Common myeloid progenitor, CD34-positive (primary cell): ENCODE measurements around the gene PRSS33.

Experiments
- CTCF ChIA-PET: fragments of 350-600 bp; sonication (Branson Sonifier 250); formaldehyde crosslinking; loops from one replicate; lab custom pipeline; 2021; ENCODE audit warnings: antibody characterized with exemption; lab: Charles Lee
- POLR2A ChIA-PET: fragments of 350-600 bp; sonication (Branson Sonifier 250); formaldehyde crosslinking; loops from one replicate; lab custom pipeline; 2021; ENCODE audit warnings: antibody characterized with exemption; lab: Charles Lee
- DNase-seq, 3 donors: peaks; one replicate each; pipeline versions ENCODE4 v3.0.0 to v3.0.0-alpha.2; 2013
- H3K27ac ChIP-seq, 2 experiments: 1 replicate in 1 of 2; 2 replicates in 1 of 2; pipeline ENCODE4 v1.7.0; 2013; ENCODE audit warnings: inconsistent platforms in 2 of 2, low read length in 2 of 2, mild to moderate bottlenecking in 2 of 2, low read depth in 1 of 2, moderate library complexity in 1 of 2; ENCODE audit not compliant: severe bottlenecking in 2 of 2, insufficient read depth in 1 of 2, poor library complexity in 1 of 2
- H3K27me3 ChIP-seq, 5 experiments: replicated peaks in 2 of 5; 1 replicate in 3 of 5; 2 replicates in 2 of 5; pipeline versions ENCODE4 v1.6.1 to v1.7.0; 2013; ENCODE audit warnings: low read length in 4 of 5, mild to moderate bottlenecking in 2 of 5, moderate library complexity in 2 of 5, inconsistent platforms in 1 of 5; ENCODE audit not compliant: insufficient read depth in 5 of 5, control insufficient read depth in 4 of 5
- H3K36me3 ChIP-seq, 4 experiments: 1 replicate in 2 of 4; 2 replicates in 2 of 4; pipeline versions ENCODE4 v1.6.1 to v1.7.0; 2013; ENCODE audit warnings: low read length in 3 of 4, control low read depth in 1 of 4, mild to moderate bottlenecking in 1 of 4; ENCODE audit not compliant: control insufficient read depth in 4 of 4, insufficient read depth in 4 of 4
- H3K4me1 ChIP-seq, 4 experiments: 1 replicate in 3 of 4; 2 replicates in 1 of 4; pipeline versions ENCODE4 v1.6.1 to v1.7.1; 2013; ENCODE audit warnings: low read length in 3 of 4, mild to moderate bottlenecking in 3 of 4, control low read depth in 1 of 4, inconsistent platforms in 1 of 4, moderate library complexity in 1 of 4; ENCODE audit not compliant: control insufficient read depth in 4 of 4, insufficient read depth in 4 of 4; ENCODE audit errors: control extremely low read depth in 1 of 4
- H3K4me3 ChIP-seq, 7 experiments: 1 replicate in 4 of 7; 2 replicates in 3 of 7; pipeline versions ENCODE4 v1.5.1 to v1.7.0; 2013; ENCODE audit warnings: mild to moderate bottlenecking in 7 of 7, low read length in 6 of 7, moderate library complexity in 6 of 7, inconsistent platforms in 2 of 7, low read depth in 2 of 7, control low read depth in 1 of 7; ENCODE audit not compliant: insufficient read depth in 4 of 7, control insufficient read depth in 1 of 7; ENCODE audit errors: extremely low read depth in 1 of 7
- H3K9me3 ChIP-seq, 5 experiments: 1 replicate in 4 of 5; 2 replicates in 1 of 5; pipeline versions ENCODE4 v1.6.1 to v1.7.1; 2013; ENCODE audit warnings: low read length in 4 of 5, mild to moderate bottlenecking in 2 of 5, inconsistent platforms in 1 of 5, low read depth in 1 of 5, moderate library complexity in 1 of 5; ENCODE audit not compliant: control insufficient read depth in 4 of 5, insufficient read depth in 2 of 5; ENCODE audit errors: control extremely low read depth in 1 of 5
- WGBS: methylation state at CpG from one replicate; pipeline ENCODE4 v1.1.5; 2013; ENCODE audit not compliant: insufficient coverage; 5-methylcytosine and 5-hydroxymethylcytosine counted together

Gene PRSS33

DNA sequence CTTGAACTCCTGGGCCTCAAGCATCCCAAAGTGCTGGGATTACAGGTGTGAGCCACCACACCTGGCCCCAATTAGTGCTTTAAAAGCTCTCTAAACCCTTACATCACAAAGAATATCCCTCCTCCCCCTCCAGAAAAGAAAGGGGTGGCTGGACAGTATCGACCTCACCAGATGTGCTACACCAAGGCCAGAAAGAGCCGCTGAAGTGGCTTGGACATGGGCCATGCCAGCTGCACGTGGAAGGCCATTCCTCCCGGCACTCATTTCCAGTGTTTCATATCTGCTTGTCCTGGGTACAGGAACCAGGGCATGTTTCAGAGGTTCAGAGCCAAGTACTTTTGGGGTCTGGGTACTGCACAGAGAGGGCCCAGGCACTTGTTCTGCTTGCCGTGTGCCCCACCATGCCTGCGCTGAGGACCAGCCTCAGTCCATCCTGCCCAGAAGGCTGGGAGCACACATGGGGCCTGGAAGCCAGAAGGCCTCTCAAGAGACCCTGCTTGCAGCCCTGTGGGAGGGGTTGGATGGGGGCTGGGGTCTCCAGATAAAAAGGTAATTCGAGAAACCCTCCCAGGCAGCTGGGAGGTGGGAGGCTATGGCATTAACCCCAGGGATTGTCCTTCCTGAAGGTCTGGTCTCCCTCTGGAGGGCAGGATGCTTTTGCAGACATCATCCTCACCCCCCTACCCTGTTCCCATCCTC, 38.5 kb downstream of the PRSS33 start:
- WGBS, result 98% methylated on average over 4 of the region's 7 CpGs
- ChIA-PET CTCF (no interaction called here), POLR2A (no interaction called here)

DNA sequence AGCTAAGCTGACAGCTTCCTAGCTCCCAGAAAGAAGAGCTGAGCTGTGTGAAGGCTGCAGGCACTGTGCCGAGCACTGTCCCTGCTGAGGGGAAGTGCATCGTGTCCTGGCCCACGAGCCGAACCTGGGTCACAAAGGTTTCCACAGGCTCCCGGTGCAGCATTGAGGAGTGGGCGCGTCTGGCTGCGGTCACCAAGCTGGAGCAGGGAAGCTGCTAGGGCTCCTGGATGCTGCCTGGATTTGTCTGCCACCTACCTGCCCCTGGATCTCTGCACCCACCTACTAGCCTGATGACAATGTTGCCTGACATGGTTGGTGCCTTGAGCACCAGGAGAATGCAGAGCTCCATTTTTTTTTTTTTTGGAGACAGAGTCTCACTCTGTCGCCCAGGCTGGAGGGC, 41.4 kb downstream of the PRSS33 start:
- Histone ChIP-seq H3K27ac (no peak overlapping the region), H3K4me1 (peaks cover 0 to 7% (median 0%) of the 10 kb centered on the region in 4 experiments), H3K4me3 (no peak overlapping the region), H3K27me3 (no peaks in the 10 kb centered on the region), H3K9me3 (no peaks in the 10 kb centered on the region), H3K36me3 (peaks cover 0 to 5% (median 2%) of the 10 kb centered on the region in 4 experiments)
- ChIA-PET POLR2A (interaction anchor here (0.6 to 0.9 kb wide), 2 partner anchors 17 to 1565 kb away, joined by 3 to 4 read pairs; no protein-coding TSS in a partner anchor), CTCF (interaction anchor here (0.7 kb wide), 1 partner anchor 20 kb away, joined by 3 read pairs; no protein-coding TSS in a partner anchor)
- 95% methylated on average over 9 of the region's 9 CpGs for WGBS
- DNase-seq, result no peak

More for the DNA sequence above, 38.5 kb downstream of the PRSS33 start:
- Histone ChIP-seq H3K4me1 (peaks cover 4 to 17% (median 14%) of the 10 kb centered on the region in 4 experiments), H3K36me3 (peaks cover 0 to 7% (median 2%) of the 10 kb centered on the region in 4 experiments), H3K27ac (no peak overlapping the region), H3K4me3 (no peak overlapping the region), H3K27me3 (no peaks in the 10 kb centered on the region), H3K9me3 (no peaks in the 10 kb centered on the region)
- no peak for DNase-seq

DNA sequence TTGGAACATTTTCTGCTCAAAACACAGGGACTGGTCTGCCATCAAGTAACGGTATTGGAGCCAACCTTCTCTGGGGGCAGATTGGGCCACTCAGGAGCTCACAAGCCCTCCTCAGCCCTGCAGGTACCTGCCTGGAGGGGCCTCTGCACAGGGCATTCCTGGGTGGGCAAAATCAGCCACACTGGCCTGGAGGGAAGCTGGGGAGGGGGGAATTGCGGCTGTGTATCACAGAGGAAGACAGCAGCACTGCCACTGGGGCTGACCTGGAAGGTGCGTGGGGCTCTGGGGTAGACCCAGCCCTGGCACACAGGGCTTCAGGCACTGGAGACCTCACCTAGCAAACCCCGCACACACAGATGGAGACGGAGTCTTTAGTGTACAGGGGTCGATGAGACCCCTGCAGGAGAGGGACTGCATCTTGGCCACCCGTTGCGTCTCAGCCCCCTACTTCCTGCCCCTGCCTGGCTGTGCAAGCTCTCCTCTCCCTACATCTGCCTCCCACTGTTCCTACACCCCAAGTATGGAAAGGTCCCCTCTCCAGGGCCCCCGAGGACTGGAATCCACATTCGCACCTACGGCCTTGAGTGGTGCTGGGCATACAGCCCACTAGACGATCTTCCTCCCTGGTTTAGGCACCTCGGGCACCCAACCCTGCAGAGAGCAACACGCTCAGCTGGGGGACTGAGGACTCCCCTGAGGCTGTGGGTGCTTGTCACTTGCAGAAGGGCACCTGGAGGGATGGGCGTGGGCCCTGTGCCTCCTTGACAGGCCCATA, 42.1 kb downstream of the PRSS33 start:
- Histone ChIP-seq H3K4me3 (no peak overlapping the region), H3K36me3 (peaks cover 0 to 5% (median 2%) of the 10 kb centered on the region in 4 experiments), H3K27me3 (no peaks in the 10 kb centered on the region), H3K4me1 (peaks cover 0 to 7% (median 0%) of the 10 kb centered on the region in 4 experiments), H3K27ac (no peak overlapping the region), H3K9me3 (no peaks in the 10 kb centered on the region)
- CTCF ChIA-PET, result no interaction called here
- POLR2A ChIA-PET, result interaction anchor here (0.6 to 0.9 kb wide), 2 partner anchors 16 to 1565 kb away, joined by 3 to 4 read pairs; no protein-coding TSS in a partner anchor
- 93% methylated on average over 11 of the region's 15 CpGs for WGBS
- DNase-seq, result no peak

DNA sequence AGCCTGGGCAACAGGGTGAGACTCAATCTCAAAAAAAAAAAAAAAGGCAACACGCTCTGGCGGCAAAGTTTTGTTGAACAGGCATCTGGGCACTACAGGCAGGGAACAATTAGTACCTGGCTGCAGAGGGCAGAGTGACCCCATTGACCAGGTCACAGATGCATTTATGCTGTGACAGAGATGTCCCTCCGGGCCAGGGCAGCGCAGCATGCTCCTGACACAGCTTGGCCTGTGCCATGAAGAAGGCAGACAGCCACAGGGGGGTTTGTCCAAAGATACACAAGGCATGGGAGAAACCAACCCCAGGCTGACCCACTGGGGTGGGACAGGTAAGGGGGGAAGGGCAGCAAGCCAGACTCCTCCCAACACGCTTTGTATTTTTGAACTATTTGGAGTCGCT, 42.6 kb downstream of the PRSS33 start:
- CTCF ChIA-PET, result no interaction called here
- H3K4me3 ChIP-seq, result no peak overlapping the region
- 97% methylated on average over 3 of the region's 6 CpGs for WGBS
- DNase-seq, result no peak
- no peaks in the 10 kb centered on the region for H3K27me3 ChIP-seq
- H3K36me3 ChIP-seq, result peaks cover 0 to 4% (median 2%) of the 10 kb centered on the region in 4 experiments
- H3K4me1 ChIP-seq, result peaks cover 0 to 3% (median 0%) of the 10 kb centered on the region in 4 experiments
- POLR2A ChIA-PET, result no interaction called here
- H3K9me3 ChIP-seq, result no peaks in the 10 kb centered on the region
- no peak overlapping the region for H3K27ac ChIP-seq

DNA sequence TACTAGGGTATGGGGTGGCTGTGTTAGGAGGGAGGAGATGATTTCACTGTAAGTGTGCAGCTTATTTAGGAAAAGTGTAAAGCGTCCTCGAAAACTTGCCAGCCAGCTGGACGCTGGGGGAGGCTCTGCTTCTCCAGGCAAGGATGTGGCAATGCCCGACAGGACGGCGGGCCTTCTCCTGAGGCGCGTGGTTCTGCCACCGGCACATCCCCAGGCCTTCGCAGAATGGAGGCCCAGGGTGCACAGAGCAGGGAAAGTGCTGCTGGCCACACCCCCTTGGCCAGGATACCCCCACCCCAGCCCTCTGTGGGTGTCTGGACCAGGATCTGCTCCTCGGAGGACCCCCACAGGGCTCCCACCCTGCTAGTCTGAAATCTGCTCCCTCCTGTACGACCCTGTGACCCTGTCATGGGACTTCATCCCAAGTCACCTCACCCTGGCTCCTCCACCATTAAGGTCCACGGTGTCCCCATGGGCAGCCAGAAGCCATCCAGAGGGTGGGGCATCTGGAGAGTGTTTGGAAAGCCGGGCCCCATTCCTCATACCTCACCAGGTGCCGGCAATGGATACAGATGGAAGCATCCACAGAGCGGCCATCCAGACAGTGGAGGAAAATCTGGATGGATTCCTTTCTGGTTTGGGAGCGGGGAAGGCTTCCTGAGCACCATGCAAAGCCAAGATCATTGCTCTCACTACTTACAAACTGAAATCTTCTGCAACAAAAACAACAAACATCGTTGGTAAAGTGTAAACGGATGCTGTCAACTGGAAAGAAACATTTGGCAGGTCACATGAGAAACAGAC, 44.2 kb downstream of the PRSS33 start:
- Histone ChIP-seq H3K27ac (no peak overlapping the region), H3K27me3 (no peaks in the 10 kb centered on the region), H3K4me3 (no peak overlapping the region), H3K4me1 (no peaks in the 10 kb centered on the region), H3K9me3 (no peaks in the 10 kb centered on the region), H3K36me3 (no peaks in the 10 kb centered on the region)
- POLR2A ChIA-PET, result no interaction called here
- 94% methylated on average over 10 of the region's 19 CpGs for WGBS
- CTCF ChIA-PET, result no interaction called here
- no peak for DNase-seq

DNA sequence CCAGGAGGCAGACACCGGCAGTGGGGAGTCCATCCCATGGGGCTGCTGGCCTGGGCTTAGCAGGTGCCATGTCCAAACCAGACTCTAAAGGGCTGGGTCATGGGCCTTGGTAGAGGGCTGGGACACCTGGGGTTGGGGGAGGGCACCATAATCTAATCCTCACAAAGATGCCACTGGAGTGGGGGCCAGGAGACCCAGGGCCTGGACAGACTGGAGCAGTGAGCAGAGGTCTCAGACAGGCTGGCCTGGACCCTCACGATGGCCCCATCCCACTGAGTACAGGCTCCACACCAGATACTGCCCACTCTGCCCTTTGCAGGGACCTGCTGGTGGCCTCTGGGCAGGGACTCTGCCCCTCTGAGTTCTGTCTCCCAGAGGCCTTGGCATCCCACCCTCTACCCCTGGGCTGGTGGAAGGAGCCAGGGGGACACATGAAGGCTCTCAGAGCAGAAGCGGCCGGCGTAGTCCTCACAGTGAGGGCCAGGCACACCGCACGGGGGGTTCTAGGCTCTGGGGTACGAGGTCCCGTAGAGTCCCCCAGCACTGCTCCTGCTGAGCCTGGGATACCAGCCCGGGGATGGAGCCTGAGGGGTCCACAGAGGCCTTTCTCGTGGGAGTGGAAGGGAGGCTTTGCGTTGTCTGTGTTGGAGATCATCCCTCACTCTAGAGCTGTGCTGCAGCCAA, 44.9 kb downstream of the PRSS33 start:
- Histone ChIP-seq H3K27me3 (no peaks in the 10 kb centered on the region), H3K9me3 (no peaks in the 10 kb centered on the region), H3K36me3 (no peaks in the 10 kb centered on the region), H3K4me1 (no peaks in the 10 kb centered on the region), H3K4me3 (no peak overlapping the region), H3K27ac (no peak overlapping the region)
- 98% methylated on average over 11 of the region's 12 CpGs for WGBS
- no peak for DNase-seq
- ChIA-PET CTCF (no interaction called here), POLR2A (no interaction called here)
